Transverse colon (tissue), 4 donors: Measurements from ENCODE around the gene HOXA6. TPM values are rescaled to one million over a fixed set of nuclear protein-coding genes. Genes with fewer than 3 reads are reported as not detected.

ENCODE experiments used
- DNase-seq: peaks from one replicate; pipeline ENCODE4 v3.0.0-alpha.2; 2019
- H3K27ac ChIP-seq, 4 donors: fragments of 200-600 bp; sonication (generic); 2 replicates each; pipeline ENCODE4 v1.5.1; 2016 to 2018; ENCODE audit warnings: inconsistent platforms in 4 of 4
- H3K27me3 ChIP-seq: fragments of 200-600 bp; sonication (generic); 2 replicates; pipeline ENCODE4 v1.5.1; 2017; ENCODE audit warnings: inconsistent platforms
- H3K36me3 ChIP-seq, 4 donors: fragments of 200-600 bp; sonication (generic); 2 replicates each; pipeline ENCODE4 v1.5.1; 2017 to 2019; ENCODE audit warnings: inconsistent platforms in 4 of 4
- H3K4me1 ChIP-seq, 4 donors: fragments of 200-600 bp; sonication (generic); 2 replicates each; pipeline ENCODE4 v1.5.1; 2017 to 2020; ENCODE audit warnings: inconsistent platforms in 4 of 4
- H3K4me3 ChIP-seq, 4 donors: fragments of 200-600 bp; sonication (generic); 1 replicate in 1 of 4; 2 replicates in 3 of 4; pipeline versions ENCODE4 v1.5.1 to v1.6.1; 2017 to 2019; ENCODE audit warnings: inconsistent platforms in 4 of 4
- H3K9me3 ChIP-seq, 2 donors: fragments of 200-600 bp; sonication (generic); 2 replicates each; pipeline ENCODE4 v1.5.1; 2017 to 2019; ENCODE audit warnings: inconsistent platforms in 2 of 2
- CTCF ChIP-seq, 5 experiments: fragments of 200-600 bp in 3 of 5; fragments of 450-650 bp in 2 of 5; sonication (generic) in 3 of 5; IDR thresholded peaks; 1 replicate in 2 of 5; 2 replicates in 3 of 5; pipeline ENCODE4 v1.5.1; 2016 to 2017; ENCODE audit warnings: antibody characterized with exemption in 5 of 5, inconsistent platforms in 3 of 5, mild to moderate bottlenecking in 2 of 5, moderate library complexity in 1 of 5
- EP300 ChIP-seq: sonication (generic); formaldehyde crosslinking; IDR thresholded peaks from one replicate; pipeline ENCODE4 v1.6.1; 2017; ENCODE audit warnings: antibody characterized with exemption, low read depth
- POLR2A ChIP-seq: fragments of 450-650 bp; IDR thresholded peaks from one replicate; pipeline ENCODE4 v1.6.1; 2016; ENCODE audit warnings: antibody characterized with exemption, mild to moderate bottlenecking, moderate library complexity
- POLR2AphosphoS5 ChIP-seq, 3 donors: sonication (generic); formaldehyde crosslinking; IDR thresholded peaks; one replicate each; pipeline ENCODE4 v1.6.1; 2016; ENCODE audit warnings: antibody characterized with exemption in 3 of 3
- WGBS, 2 donors: methylation state at CpG; one replicate each; pipeline ENCODE4 v1.1.5; 2018; ENCODE audit warnings: low coverage in 1 of 2; 5-methylcytosine and 5-hydroxymethylcytosine counted together
- in situ Hi-C, 4 donors: fragments of 200-750 bp; cut with MboI; loops; one replicate each; pipeline versions ENCODE4 v1.15.0 to v1.15.1; 2017; ENCODE audit warnings: low sequenced_read_pairs in 3 of 4, low pct_ligation_motif_present in 1 of 4, low pct_unique_long_range_greater_than_20kb in 1 of 4
- intact Hi-C: fragments of 100-400 bp; cut with DNase I; formaldehyde crosslinking; loops from one replicate; pipeline ENCODE4 v1.15.1; 2023; ENCODE audit warnings: low total_unique reads
- total RNA-seq, 4 donors: library from RNA; depleted of rRNA; stranded (reverse); fragments of >200 nt; gene quantifications; one replicate each; pipeline ENCODE4 v1.1.0, GENCODE V29; 2016

The HOXA6 gene
- total RNA-seq, 4 donors from 2014 or later: 12.9 to 27.8 (median 17.3) TPM

- Histone ChIP-seq H3K27me3 (no peaks in the 10 kb centered on the region), H3K4me3 (no peak overlapping the region), H3K9me3 (no peaks in the 10 kb centered on the region), H3K36me3 (no peaks in the 10 kb centered on the region), H3K4me1 (peaks cover 31 to 83% (median 80%) of the 10 kb centered on the region in 4 donors), H3K27ac (peak overlapping the region; percentile 94 to 99 (median 96))
- WGBS, 2 donors: 2 to 13% methylated on average over 2 of the region's 2 CpGs
- intact Hi-C loops: no loop called here
- DNase-seq: peak; percentile 35
- in situ Hi-C loops: no loop called here
- TF ChIP-seq POLR2AphosphoS5 (IDR thresholded peaks at IDR 0.05) (peak; percentile 26 to 65 (median 33)), EP300 (no peak)
Observed at GRCh38 chr7:27134392-27134791, 13.2 kb downstream of the HOXA6 start.

DNA sequence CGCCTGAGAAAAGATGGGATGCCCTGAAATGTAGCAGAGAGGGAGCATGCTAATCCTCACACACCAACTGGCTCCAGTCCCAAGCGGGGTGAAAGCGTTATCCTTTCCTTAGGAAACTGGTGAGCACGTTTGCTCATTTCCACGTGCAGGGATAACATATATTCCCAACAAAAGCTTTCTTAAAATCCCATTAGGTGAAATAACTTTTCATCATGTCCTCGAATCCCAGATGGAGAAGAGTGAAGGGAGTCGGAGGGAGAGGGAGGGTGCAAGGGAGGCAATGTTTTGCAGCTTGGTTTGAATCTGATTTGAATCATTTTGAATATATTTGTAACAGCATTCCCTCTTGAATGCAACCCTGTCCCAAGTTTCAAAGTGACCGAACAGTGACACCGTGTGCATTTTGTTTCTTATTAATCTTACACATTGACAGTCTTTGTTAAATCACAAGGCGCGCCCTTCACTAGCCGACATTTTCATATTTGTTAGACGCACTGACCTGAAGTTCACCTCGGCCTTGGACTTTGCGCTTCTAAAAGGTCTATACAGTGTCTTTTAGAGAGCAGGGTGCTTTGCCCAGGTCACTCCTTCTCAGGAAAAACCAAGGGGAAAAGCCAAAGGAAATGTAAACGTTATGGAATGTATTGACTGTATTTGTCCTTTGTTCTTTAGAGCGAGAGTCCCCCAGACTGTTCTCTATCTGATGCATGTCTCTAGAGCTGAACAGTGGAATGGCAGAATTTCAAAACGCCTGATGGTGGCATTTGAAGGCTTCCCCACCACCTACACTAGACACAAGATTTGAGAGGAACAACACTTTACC is 14.0 kb downstream of the HOXA6 start:
- peak overlapping the region; percentile 94 to 99 (median 96) for H3K27ac ChIP-seq
- H3K27me3 ChIP-seq: no peaks in the 10 kb centered on the region
- no peak overlapping the region for H3K4me3 ChIP-seq
- DNase-seq: peak; percentile 47
- peaks cover 37 to 90% (median 86%) of the 10 kb centered on the region in 4 donors for H3K4me1 ChIP-seq
- 35 to 41% methylated on average over 18 of the region's 18 CpGs for WGBS, 2 donors
- no peaks in the 10 kb centered on the region for H3K36me3 ChIP-seq
- no peak for TF ChIP-seq EP300
- no peak for TF ChIP-seq POLR2AphosphoS5 (IDR thresholded peaks at IDR 0.05)
- no peak for TF ChIP-seq CTCF (IDR thresholded peaks at IDR 0.05)
- no peak for TF ChIP-seq POLR2A
- H3K9me3 ChIP-seq: no peaks in the 10 kb centered on the region
- in situ Hi-C loops: no loop called here
- intact Hi-C loops: no loop called here

DNA sequence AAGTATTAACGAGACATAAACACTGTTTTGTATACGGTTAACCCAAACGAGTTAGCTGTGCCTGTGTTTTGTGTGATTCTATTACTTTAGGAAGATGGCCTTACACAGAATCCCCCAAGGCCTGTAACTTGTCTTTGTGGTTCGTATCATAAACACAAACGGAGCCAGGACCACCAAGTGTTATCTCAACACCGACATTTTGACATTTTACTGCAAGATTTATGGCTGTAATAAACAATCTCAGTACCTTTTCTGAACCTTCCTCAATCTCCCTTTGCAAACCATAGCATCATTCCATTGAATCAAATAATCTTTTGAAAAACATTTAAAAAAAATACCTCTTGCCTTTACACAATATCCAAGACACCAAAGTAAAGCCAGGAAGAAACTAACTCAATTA is 14.6 kb downstream of the HOXA6 start:
- H3K4me1 ChIP-seq: peaks cover 41 to 90% (median 86%) of the 10 kb centered on the region in 4 donors
- WGBS, 2 donors: 35 to 44% methylated on average over 6 of the region's 6 CpGs
- in situ Hi-C loops: no loop called here

DNA sequence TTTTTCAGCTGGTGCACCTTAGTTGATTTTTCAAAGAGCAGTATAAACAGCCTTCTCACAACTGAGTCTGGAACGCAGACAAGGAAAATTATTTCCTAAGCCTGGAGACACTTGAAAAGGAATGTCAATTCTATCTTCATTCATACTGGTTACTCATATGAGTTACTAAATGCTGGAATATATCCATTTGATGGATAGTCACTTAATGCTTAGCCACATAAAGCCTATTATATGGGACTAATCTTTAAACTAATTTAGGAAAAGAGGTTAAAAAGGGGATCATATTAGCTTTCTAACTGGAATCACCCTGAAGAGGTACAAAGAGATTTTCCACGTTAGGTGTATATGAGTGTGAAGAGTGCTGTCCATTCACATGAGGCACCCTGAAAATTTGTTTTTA is 15.4 kb downstream of the HOXA6 start:
- Histone ChIP-seq H3K4me3 (no peak overlapping the region), H3K27ac (peak overlapping the region; percentile 94 to 99 (median 96)), H3K27me3 (no peaks in the 10 kb centered on the region), H3K9me3 (no peaks in the 10 kb centered on the region), H3K36me3 (no peaks in the 10 kb centered on the region), H3K4me1 (peaks cover 46 to 90% (median 86%) of the 10 kb centered on the region in 4 donors)
- no peak for DNase-seq
- in situ Hi-C loops: no loop called here
- WGBS, 2 donors: 33 to 53% methylated on average over 2 of the region's 2 CpGs
- intact Hi-C loops: no loop called here
- TF ChIP-seq POLR2AphosphoS5 (IDR thresholded peaks at IDR 0.05) (no peak), POLR2A (no peak), CTCF (IDR thresholded peaks at IDR 0.05) (no peak), EP300 (no peak)

More for the DNA sequence above, 14.6 kb downstream of the HOXA6 start:
- DNase-seq: no peak
- H3K27me3 ChIP-seq: no peaks in the 10 kb centered on the region
- H3K9me3 ChIP-seq: no peaks in the 10 kb centered on the region
- H3K27ac ChIP-seq: peak overlapping the region; percentile 94 to 99 (median 96)
- no peak overlapping the region for H3K4me3 ChIP-seq
- intact Hi-C loops: no loop called here
- no peaks in the 10 kb centered on the region for H3K36me3 ChIP-seq
- no peak for TF ChIP-seq POLR2A
- TF ChIP-seq CTCF (IDR thresholded peaks at IDR 0.05): no peak
- TF ChIP-seq POLR2AphosphoS5 (IDR thresholded peaks at IDR 0.05): no peak
- no peak for TF ChIP-seq EP300
